K562 (cell line): Measurements from ENCODE around the gene AHNAK. TPM values are rescaled to one million over a fixed set of nuclear protein-coding genes. Genes with fewer than 3 reads are reported as not detected.

Source experiments
- ATAC-seq: fragments of 200-7000 bp; cut with Tn5 transposase; 3 replicates; pipeline ENCODE4 v1.9.1; 2020; ENCODE audit warnings: moderate library complexity
- BruUV-seq: library from RNA; stranded (reverse); fragments of 400-500 nt; replicated peaks from 2 replicates; lab custom pipeline; 2021; lab: Mats Ljungman, UMichigan
- CTCF ChIA-PET: fragments of 300-600 bp; formaldehyde crosslinking; extraction: SDS; loops from one replicate; lab custom pipeline; 2021; ENCODE audit warnings: low intra/inter-chr PET ratio; lab: Yijun Ruan, JAX
- POLR2A ChIA-PET: fragments of 300-600, 350-650 bp; sonication (Branson Sonifier 250); formaldehyde crosslinking; extraction: SDS; loops from one replicate; lab custom pipeline; 2021; ENCODE audit warnings: antibody characterized with exemption, inconsistent platforms; lab: Yijun Ruan, JAX
- DNase-seq, 4 experiments: peaks; one replicate each; pipeline versions ENCODE4 v3.0.0 to v3.0.0-alpha.2; 2011 to 2018; ENCODE audit warnings: low spot score in 3 of 4, mixed read lengths in 3 of 4; ENCODE audit errors: extremely low read depth in 1 of 4
- FAIRE-seq: peaks from 2 replicates; lab custom pipeline; 2011; peaks lifted over from hg19 to GRCh38; lab: Jason Lieb, UNC
- H2AFZ ChIP-seq: 2 replicates; pipeline ENCODE4 v1.6.0; 2011; ENCODE audit warnings: low read depth, low read length, control low read depth, inconsistent platforms
- H3K27ac ChIP-seq: fragments of 200-600 bp; 3 replicates; pipeline ENCODE4 v1.8.0; 2011; ENCODE audit warnings: low read depth, mild to moderate bottlenecking, control low read depth, inconsistent platforms, low read length, moderate library complexity, mixed read lengths; ENCODE audit errors: extremely low read depth
- H3K27me3 ChIP-seq, 2 experiments: fragments of 300-600 bp in 1 of 2; 2 replicates in 1 of 2; 3 replicates in 1 of 2; pipeline versions ENCODE4 v1.6.0 to v1.8.0; 2011; ENCODE audit warnings: inconsistent platforms in 2 of 2, low read length in 2 of 2, mild to moderate bottlenecking in 1 of 2, mixed read lengths in 1 of 2, moderate library complexity in 1 of 2; ENCODE audit not compliant: control insufficient read depth in 2 of 2, insufficient read depth in 2 of 2
- H3K36me3 ChIP-seq: fragments of 300-600 bp; 3 replicates; pipeline ENCODE4 v1.8.0; 2011; ENCODE audit warnings: mild to moderate bottlenecking, low read length, inconsistent platforms; ENCODE audit not compliant: control insufficient read depth, insufficient read depth
- H3K4me1 ChIP-seq, 2 experiments: fragments of 200-600 bp in 1 of 2; replicated peaks in 1 of 2; 2 replicates in 1 of 2; 3 replicates in 1 of 2; pipeline versions ENCODE4 v1.5.1 to v1.8.0; 2011; ENCODE audit warnings: inconsistent platforms in 2 of 2, low read length in 2 of 2, mild to moderate bottlenecking in 1 of 2, mixed read lengths in 1 of 2, moderate library complexity in 1 of 2; ENCODE audit not compliant: control insufficient read depth in 2 of 2, insufficient read depth in 2 of 2
- H3K4me2 ChIP-seq: 2 replicates; pipeline ENCODE4 v1.6.1; 2011; ENCODE audit warnings: low read length, control low read depth, inconsistent platforms, mixed read lengths; ENCODE audit not compliant: insufficient read depth
- H3K4me3 ChIP-seq: fragments of 200-600 bp; sonication (generic), shearing (Covaris generic); 2 replicates; pipeline ENCODE4 v1.5.1; 2016; ENCODE audit warnings: control low read depth, inconsistent platforms
- H3K79me2 ChIP-seq: fragments of 200-600 bp; 3 replicates; pipeline ENCODE4 v1.8.0; 2011; ENCODE audit warnings: low read length, inconsistent platforms; ENCODE audit not compliant: control insufficient read depth, insufficient read depth
- H3K9ac ChIP-seq, 2 experiments: 2 replicates each; pipeline versions ENCODE4 v1.6.0 to v1.6.1; 2011; ENCODE audit warnings: low read depth in 2 of 2, low read length in 2 of 2, control low read depth in 1 of 2, inconsistent platforms in 1 of 2, mild to moderate bottlenecking in 1 of 2, mixed read lengths in 1 of 2; ENCODE audit not compliant: insufficient read depth in 1 of 2
- H3K9me1 ChIP-seq: one replicate; pipeline ENCODE4 v1.6.0; 2011; ENCODE audit warnings: inconsistent platforms, mild to moderate bottlenecking, low read length, moderate library complexity; ENCODE audit not compliant: control insufficient read depth, insufficient read depth
- H3K9me3 ChIP-seq: replicated peaks from 2 replicates; pipeline ENCODE4 v1.5.1; 2011; ENCODE audit warnings: low read depth, low read length, inconsistent platforms; ENCODE audit not compliant: control insufficient read depth, insufficient read depth
- H4K20me1 ChIP-seq: replicated peaks from 2 replicates; pipeline ENCODE4 v1.6.1; 2011; ENCODE audit warnings: low read length, inconsistent platforms, mixed read lengths; ENCODE audit not compliant: control insufficient read depth, insufficient read depth
- CEBPB ChIP-seq: fragments of 450-650 bp; IDR thresholded peaks from 2 replicates; pipeline ENCODE4 v1.6.1; 2016; ENCODE audit warnings: missing genetic modification characterization, missing compliant biosample characterization
- CREB3L1 ChIP-seq: fragments of 450-650 bp; IDR thresholded peaks from 2 replicates; pipeline ENCODE4 v1.6.1; 2014; ENCODE audit warnings: low read depth, mild to moderate bottlenecking, moderate library complexity, borderline replicate concordance
- E2F4 ChIP-seq: sonication (generic); formaldehyde crosslinking; IDR thresholded peaks from 2 replicates; pipeline ENCODE4 v1.8.0; 2022; ENCODE audit warnings: mild to moderate bottlenecking, low read depth, missing genetic modification reagents
- RCOR1 ChIP-seq, 2 experiments: IDR thresholded peaks; 2 replicates each; pipeline ENCODE4 v1.6.1; 2012; ENCODE audit warnings: low read depth in 2 of 2, low read length in 2 of 2, borderline replicate concordance in 1 of 2, improper control_type of control experiment in 1 of 2
- SPI1 ChIP-seq: IDR thresholded peaks from 2 replicates; pipeline ENCODE4 v1.6.1; 2011; ENCODE audit warnings: low read depth, low read length, control low read depth, borderline replicate concordance
- ZC3H11A ChIP-seq: IDR thresholded peaks from 2 replicates; pipeline ENCODE4 v1.6.1; 2012; ENCODE audit warnings: low read depth, low read length, improper control_type of control experiment
- WGBS: fragments of 100-300 bp; shearing (Covaris generic); methylation state at CpG from one replicate; pipeline ENCODE4 v1.1.6; 2016; ENCODE audit warnings: low coverage, mixed read lengths; ENCODE audit not compliant: insufficient coverage; ENCODE audit errors: missing lambda C conversion rate; 5-methylcytosine and 5-hydroxymethylcytosine counted together
- in situ Hi-C: fragments of 300-500 bp; cut with MboI; formaldehyde crosslinking; loops from 4 replicates; pipeline ENCODE4 v1.15.0; 2018; ENCODE audit warnings: inconsistent platforms, mixed read lengths
- intact Hi-C: fragments of 100-400 bp; cut with micrococcal nuclease; formaldehyde crosslinking; loops from 2 replicates; pipeline ENCODE4 v1.14.2; 2022
- polyA plus RNA-seq, 8 experiments: library from polyadenylated mRNA; depleted of rRNA in 4 of 8; stranded (reverse) in 5 of 8; unstranded in 3 of 8; fragments of >200 nt; fragmentation: Nextera tagmentation in 2 of 8; fragmentation: Illumina TruSeq in 1 of 8; extraction: Ambion mirVana in 2 of 8; extraction: Trizol in 1 of 8; gene quantifications; 2 replicates each; pipeline versions ENCODE4 v1.2.1 to v1.2.3, GENCODE V29; 2011 to 2014; ENCODE audit warnings: inconsistent platforms in 1 of 8, missing spikeins in 1 of 8
- total RNA-seq, 7 experiments: library from RNA; depleted of rRNA in 6 of 7; stranded (reverse); fragments of >200 nt in 6 of 7; fragmentation: Illumina TruSeq in 2 of 7; extraction: Trizol in 2 of 7; gene quantifications; 2 replicates each; pipeline versions ENCODE4 v1.2.1 to v1.2.3, GENCODE V29; 2011 to 2021; ENCODE audit warnings: low replicate concordance in 1 of 7
- TF ChIP-seq, protein P1 (sequence below): sonication (generic); formaldehyde crosslinking; IDR thresholded peaks from 2 replicates; pipeline ENCODE4 v1.8.0; 2022; ENCODE audit warnings: mild to moderate bottlenecking, missing genetic modification reagents

Gene AHNAK
- total and polyA plus RNA-seq, 9 of the 15 experiments (the other 6 are each of a cell fraction or from before 2014, with no cell fraction given), result 1.5 to 89.7 (median 45.0) TPM

DNA sequence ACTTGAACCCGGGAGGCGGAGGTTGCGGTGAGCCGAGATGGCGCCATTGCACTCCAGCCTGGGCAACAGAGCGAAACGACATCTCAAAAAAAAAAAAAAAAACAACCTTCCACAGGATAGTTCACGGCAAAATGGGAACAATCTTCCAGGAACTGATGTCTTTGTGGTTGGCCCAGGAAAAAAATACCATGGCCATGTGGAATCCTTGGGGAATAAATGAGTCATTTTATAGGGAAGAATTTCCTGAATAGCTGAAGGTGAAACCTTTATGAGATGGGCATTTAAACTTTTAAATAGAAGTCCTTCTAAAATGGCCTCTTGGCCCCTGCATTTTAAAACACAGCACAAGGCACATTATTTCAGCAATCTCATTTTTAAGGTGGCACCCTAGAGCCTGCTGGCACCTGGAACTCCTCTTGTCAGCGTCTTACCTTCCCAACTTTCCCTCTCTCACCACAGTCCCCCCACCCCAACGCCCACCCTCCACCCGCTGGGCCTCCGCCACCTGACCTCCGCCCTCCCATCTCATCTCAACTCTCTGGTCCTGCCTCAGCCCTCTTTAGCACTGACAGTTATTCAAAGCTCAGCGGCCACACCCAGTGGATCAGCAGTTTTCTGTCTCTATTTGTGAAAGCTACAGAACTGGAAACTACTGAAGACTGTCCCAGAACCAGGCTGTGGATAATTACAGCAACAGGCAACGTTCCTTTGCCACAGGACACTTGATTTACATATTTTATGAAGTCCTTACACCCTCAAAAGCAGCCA is 84.7 kb downstream of the AHNAK start (continued):
- TF ChIP-seq CREB3L1, result no peak

DNA sequence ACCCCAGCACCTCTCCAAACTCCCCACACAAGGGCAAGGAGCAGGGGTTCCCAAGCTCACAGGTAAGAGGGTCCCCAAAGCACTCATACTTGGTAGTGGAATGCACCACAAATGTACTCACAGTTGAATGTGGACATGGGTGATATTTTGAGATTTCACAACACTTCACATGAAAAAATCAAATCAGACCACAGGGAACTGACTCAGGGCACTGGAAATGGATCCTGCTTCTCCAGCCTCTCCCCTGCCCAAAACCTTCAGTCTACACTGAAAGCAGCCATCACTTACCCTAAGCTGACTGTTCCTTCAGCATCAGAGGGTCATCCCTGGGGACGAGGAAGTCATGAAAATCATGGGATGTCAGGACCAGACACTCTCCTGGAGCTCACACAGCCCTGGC is 87.5 kb downstream of the AHNAK start:
- Histone ChIP-seq H3K27ac (peak overlapping the region; percentile 79), H3K27me3 (no peaks in the 10 kb centered on the region), H3K9ac (peak overlapping the region in 1 of 2 experiments; percentile 31; a peak in 1 of 4 replicates), H2AFZ (peak overlapping the region; percentile 89; the same call in 1 of the 2 replicates), H3K9me3 (no peaks in the 10 kb centered on the region), H3K79me2 (no peaks in the 10 kb centered on the region), H3K9me1 (no peaks in the 10 kb centered on the region), H4K20me1 (no peaks in the 10 kb centered on the region), H3K36me3 (no peaks in the 10 kb centered on the region)
- ChIA-PET POLR2A (interaction anchor here (0.9 to 2.7 kb wide), 7 partner anchors 8 to 114 kb away, joined by 4 to 12 read pairs (median 6); no protein-coding TSS in a partner anchor), CTCF (no interaction called here)
- DNase-seq, result no peak
- intact Hi-C loops, result no loop called here
- no TSS peak for BruUV-seq
- TF ChIP-seq ZC3H11A, result no peak
- no peak for TF ChIP-seq RCOR1 (IDR thresholded peaks at IDR 0.05; ENCODE audit: borderline replicate concordance in 1 of 2, low read depth in 2 of 2, low read length in 2 of 2)
- TF ChIP-seq, protein P1, sequence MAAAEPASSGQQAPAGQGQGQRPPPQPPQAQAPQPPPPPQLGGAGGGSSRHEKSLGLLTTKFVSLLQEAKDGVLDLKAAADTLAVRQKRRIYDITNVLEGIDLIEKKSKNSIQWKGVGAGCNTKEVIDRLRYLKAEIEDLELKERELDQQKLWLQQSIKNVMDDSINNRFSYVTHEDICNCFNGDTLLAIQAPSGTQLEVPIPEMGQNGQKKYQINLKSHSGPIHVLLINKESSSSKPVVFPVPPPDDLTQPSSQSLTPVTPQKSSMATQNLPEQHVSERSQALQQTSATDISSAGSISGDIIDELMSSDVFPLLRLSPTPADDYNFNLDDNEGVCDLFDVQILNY (CRISPR knock-in tag), result no peak
- TF ChIP-seq CEBPB (tag), result peak; percentile 62
- TF ChIP-seq SPI1, result no peak
- TF ChIP-seq E2F4 (CRISPR knock-in tag), result no peak
- TF ChIP-seq, all 486 proteins: peak for 1
- WGBS, result 71% methylated on average over 1 of the region's 1 CpG
- in situ Hi-C loops, result no loop called here
- Histone ChIP-seq H3K4me1 (peaks cover 37 to 50% of the 10 kb centered on the region in 2 experiments), H3K4me3 (no peak overlapping the region), H3K4me2 (no peak overlapping the region)
- no peak for FAIRE-seq
- no peak for ATAC-seq
